Measurements from ENCODE around the gene RNF126. TPM values are rescaled to one million over a fixed set of nuclear protein-coding genes. Genes with fewer than 3 reads are reported as not detected.

The RNF126 gene
- polyA plus RNA-seq, 1 donor (not counting 4 experiments of a cell fraction or from before 2014, with no cell fraction given), result 8.2 TPM

GRCh38 chr19:688214-688613, 25.2 kb upstream of the RNF126 start:
- Histone ChIP-seq H3K27me3 (ENCODE audit: control insufficient read depth, extremely low read depth, insufficient read depth, low read length) (no peaks in the 10 kb centered on the region), H3K36me3 (ENCODE audit: control insufficient read depth in 2 of 2, extremely low read depth in 1 of 2, insufficient read depth in 2 of 2, low read length in 2 of 2) (no peaks in the 10 kb centered on the region), H3K4me2 (ENCODE audit: control insufficient read depth, extremely low read depth, insufficient read depth, low read depth, low read length) (no peak overlapping the region), H3K79me2 (ENCODE audit: control insufficient read depth, insufficient read depth, low read length) (no peaks in the 10 kb centered on the region), H3K9me1 (ENCODE audit: control insufficient read depth, extremely low read depth, insufficient read depth, low read length) (no peaks in the 10 kb centered on the region), H4K20me1 (ENCODE audit: control insufficient read depth, extremely low read depth, insufficient read depth, low read length) (no peaks in the 10 kb centered on the region), H3K9me3 (ENCODE audit: control insufficient read depth, low read depth, low read length) (no peaks in the 10 kb centered on the region), H3K27ac (ENCODE audit: control insufficient read depth, insufficient read depth, low read length) (no peak overlapping the region), H3K9ac (ENCODE audit: control insufficient read depth, extremely low read depth, insufficient read depth, low read length) (no peak overlapping the region), H2AFZ (ENCODE audit: control insufficient read depth, low read length) (no peak overlapping the region), H3K4me3 (ENCODE audit: control insufficient read depth in 2 of 3, extremely low read depth in 1 of 3, insufficient read depth in 2 of 3, low read depth in 1 of 3, low read length in 3 of 3) (no peak overlapping the region), H3K4me1 (ENCODE audit: control insufficient read depth, extremely low read depth, insufficient read depth, low read length) (no peaks in the 10 kb centered on the region)
- dilution Hi-C loops (cut with MboI; ENCODE audit: extremely low pct_ligation_motif_present, low sequenced_read_pairs), result no loop called here
- FAIRE-seq (no peak), DNase-seq (ENCODE audit: low read depth, low spot score) (no peak)
- TF ChIP-seq CTCF (optimal IDR thresholded peaks at IDR 0.05 in 1 of 3, IDR thresholded peaks at IDR 0.05 in 1 of 3, conservative IDR thresholded peaks at IDR 0.05 in 1 of 3; ENCODE audit: extremely low read depth in 1 of 3, insufficient read depth in 2 of 3, low read length in 3 of 3) (no peak), EZH2 (IDR thresholded peaks at IDR 0.05; ENCODE audit: low read length) (no peak)

GRCh38 chr19:687569-688166, 24.7 kb upstream of the RNF126 start:
- no peaks in the 10 kb centered on the region for H3K79me2 ChIP-seq (ENCODE audit: control insufficient read depth, insufficient read depth, low read length)
- FAIRE-seq, result no peak
- H2AFZ ChIP-seq (ENCODE audit: control insufficient read depth, low read length), result no peak overlapping the region
- H3K27me3 ChIP-seq (ENCODE audit: control insufficient read depth, extremely low read depth, insufficient read depth, low read length), result no peaks in the 10 kb centered on the region
- TF ChIP-seq EZH2 (IDR thresholded peaks at IDR 0.05; ENCODE audit: low read length), result no peak
- TF ChIP-seq CTCF (optimal IDR thresholded peaks at IDR 0.05 in 1 of 3, IDR thresholded peaks at IDR 0.05 in 1 of 3, conservative IDR thresholded peaks at IDR 0.05 in 1 of 3; ENCODE audit: extremely low read depth in 1 of 3, insufficient read depth in 2 of 3, low read length in 3 of 3), result no peak
- H3K4me2 ChIP-seq (ENCODE audit: control insufficient read depth, extremely low read depth, insufficient read depth, low read depth, low read length), result no peak overlapping the region
- H3K27ac ChIP-seq (ENCODE audit: control insufficient read depth, insufficient read depth, low read length), result no peak overlapping the region
- H3K4me1 ChIP-seq (ENCODE audit: control insufficient read depth, extremely low read depth, insufficient read depth, low read length), result no peaks in the 10 kb centered on the region
- H3K36me3 ChIP-seq (ENCODE audit: control insufficient read depth in 2 of 2, extremely low read depth in 1 of 2, insufficient read depth in 2 of 2, low read length in 2 of 2), result no peaks in the 10 kb centered on the region
- no peak overlapping the region for H3K4me3 ChIP-seq (ENCODE audit: control insufficient read depth in 2 of 3, extremely low read depth in 1 of 3, insufficient read depth in 2 of 3, low read depth in 1 of 3, low read length in 3 of 3)
- no peaks in the 10 kb centered on the region for H3K9me3 ChIP-seq (ENCODE audit: control insufficient read depth, low read depth, low read length)
- H3K9me1 ChIP-seq (ENCODE audit: control insufficient read depth, extremely low read depth, insufficient read depth, low read length), result no peaks in the 10 kb centered on the region
- no peak for DNase-seq (ENCODE audit: low read depth, low spot score)
- H3K9ac ChIP-seq (ENCODE audit: control insufficient read depth, extremely low read depth, insufficient read depth, low read length), result no peak overlapping the region
- no peaks in the 10 kb centered on the region for H4K20me1 ChIP-seq (ENCODE audit: control insufficient read depth, extremely low read depth, insufficient read depth, low read length)
- dilution Hi-C loops (cut with MboI; ENCODE audit: extremely low pct_ligation_motif_present, low sequenced_read_pairs), result no loop called here
